GM12801 (cell line): Measurements from ENCODE around the gene NET1.

Source experiments
- TF ChIP-seq, protein P1 (sequence below): IDR thresholded peaks from one replicate; pipeline ENCODE4 v1.5.1; 2011; ENCODE audit warnings: control low read depth; ENCODE audit not compliant: insufficient read length; ENCODE audit errors: extremely low read depth

Gene NET1

DNA sequence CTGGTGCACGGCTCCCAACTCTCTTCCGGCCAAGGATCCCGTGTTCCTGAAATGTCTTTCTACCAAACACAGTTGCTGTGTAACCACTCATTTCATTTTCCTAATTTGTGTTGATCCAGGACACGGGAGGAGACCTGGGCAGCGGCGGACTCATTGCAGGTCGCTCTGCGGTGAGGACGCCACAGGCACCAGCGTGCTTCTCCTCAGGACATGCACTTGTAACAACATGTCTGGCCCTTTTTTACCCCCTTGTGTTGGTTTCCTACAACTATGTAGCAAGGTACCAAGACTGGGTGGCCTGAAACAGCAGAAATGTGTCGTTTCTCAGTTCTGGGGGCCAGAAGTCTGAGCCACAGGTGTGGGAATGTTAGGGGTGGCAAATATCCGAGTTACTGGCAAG, 68.8 kb downstream of the NET1 start:
- TF ChIP-seq, protein P1, sequence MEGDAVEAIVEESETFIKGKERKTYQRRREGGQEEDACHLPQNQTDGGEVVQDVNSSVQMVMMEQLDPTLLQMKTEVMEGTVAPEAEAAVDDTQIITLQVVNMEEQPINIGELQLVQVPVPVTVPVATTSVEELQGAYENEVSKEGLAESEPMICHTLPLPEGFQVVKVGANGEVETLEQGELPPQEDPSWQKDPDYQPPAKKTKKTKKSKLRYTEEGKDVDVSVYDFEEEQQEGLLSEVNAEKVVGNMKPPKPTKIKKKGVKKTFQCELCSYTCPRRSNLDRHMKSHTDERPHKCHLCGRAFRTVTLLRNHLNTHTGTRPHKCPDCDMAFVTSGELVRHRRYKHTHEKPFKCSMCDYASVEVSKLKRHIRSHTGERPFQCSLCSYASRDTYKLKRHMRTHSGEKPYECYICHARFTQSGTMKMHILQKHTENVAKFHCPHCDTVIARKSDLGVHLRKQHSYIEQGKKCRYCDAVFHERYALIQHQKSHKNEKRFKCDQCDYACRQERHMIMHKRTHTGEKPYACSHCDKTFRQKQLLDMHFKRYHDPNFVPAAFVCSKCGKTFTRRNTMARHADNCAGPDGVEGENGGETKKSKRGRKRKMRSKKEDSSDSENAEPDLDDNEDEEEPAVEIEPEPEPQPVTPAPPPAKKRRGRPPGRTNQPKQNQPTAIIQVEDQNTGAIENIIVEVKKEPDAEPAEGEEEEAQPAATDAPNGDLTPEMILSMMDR, result no peak

DNA sequence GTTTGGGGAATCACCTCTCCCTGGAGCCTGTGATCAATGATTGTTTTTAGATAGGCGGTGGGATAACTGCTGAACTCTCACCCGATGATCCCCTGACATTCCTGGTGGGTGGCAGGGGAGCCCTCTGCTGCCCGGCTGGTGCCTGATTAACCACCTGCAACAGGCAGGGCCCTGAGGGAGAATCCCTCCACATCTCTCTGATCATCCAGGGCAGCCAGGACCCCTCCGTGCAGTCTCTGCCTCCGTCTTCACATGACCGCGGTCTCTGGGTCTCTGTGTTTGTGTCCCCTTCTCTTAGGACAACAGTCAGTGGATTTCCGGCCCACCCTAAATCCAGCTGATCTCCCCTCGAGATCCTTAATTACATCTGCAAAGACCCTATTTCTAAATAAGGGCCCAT, 69.7 kb downstream of the NET1 start:
- TF ChIP-seq, protein P1, result no peak

DNA sequence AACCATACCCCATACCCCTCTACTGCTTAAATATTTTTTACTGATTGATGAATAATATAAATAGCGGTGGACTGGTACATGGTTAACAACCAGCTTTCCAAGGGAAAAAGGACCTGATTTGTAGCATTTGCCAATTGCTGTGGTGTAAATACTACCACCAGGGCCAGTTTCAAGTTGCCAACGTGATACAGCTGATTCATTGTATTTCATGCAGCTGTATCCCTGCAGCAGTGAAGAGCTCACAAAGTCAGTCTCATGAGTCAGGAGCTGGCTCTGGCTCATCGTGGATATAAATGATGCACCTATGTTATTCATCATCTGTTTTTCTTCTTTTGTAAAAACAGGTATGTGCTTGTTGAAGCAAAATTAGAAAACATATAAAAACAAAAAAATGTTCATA, 71.8 kb downstream of the NET1 start:
- TF ChIP-seq, protein P1, result no peak

DNA sequence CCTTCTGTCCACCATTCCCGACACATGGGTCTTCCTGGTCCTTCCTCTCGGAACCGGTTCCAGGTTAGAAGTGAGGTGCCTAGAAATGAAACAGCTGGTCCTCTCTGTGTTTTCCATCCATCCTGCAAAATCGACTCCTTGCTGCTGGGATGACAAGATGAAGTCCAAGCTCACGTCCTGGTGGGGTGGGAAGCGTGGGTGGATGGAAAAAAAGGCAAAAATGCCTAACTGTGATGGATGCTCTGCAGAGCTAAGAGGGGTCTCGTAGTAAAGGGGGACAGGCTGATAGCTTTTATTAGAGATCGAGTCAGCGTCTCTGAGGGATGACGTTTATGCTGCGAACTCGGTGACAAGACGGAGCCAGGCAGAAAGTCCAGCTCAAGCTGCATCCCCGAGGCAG, 72.9 kb downstream of the NET1 start:
- TF ChIP-seq, protein P1, result no peak

DNA sequence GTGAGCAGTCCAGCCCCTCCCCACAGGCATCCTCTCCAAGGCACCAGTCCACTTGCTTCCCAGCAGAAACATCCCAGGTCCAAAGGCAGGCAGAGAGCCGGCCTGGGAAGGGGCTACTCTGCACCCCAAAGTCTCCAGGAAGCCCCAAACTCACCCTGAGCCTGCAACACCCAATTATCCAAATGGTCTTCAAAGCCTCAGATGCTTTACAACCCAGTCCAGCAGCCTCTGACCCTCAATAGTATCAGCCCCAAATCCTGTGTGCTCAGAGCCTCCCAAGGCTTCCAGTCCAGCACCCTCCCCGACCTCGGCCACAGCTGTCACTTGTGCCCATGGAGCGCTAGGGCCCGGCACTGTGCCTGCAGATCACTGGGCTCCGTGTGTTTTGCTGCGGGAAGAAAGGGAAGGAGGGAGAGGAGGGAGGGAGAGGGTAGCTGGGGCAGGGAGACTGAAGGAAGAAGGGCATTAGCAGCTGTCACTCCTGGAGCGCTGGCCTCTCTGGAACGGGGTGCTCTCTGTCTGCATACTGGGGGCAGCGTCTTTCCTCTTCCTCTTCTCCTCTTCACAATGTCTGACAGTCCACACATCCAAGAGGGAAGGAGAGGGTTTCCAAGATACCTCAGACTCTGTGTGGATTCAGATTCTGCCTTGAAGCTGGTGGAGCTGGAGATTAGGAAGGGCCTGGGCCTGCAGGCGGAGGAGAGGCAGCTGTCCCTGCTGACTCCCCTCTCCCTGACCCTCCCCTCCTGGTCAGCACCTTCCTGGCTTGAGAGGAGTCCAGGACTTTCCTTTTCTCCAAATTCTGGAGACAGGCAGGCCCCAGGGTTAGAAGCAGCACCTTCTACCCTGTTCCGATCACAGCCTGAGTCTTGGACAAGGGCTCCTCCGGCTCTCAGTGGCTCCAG, 73.8 kb downstream of the NET1 start:
- TF ChIP-seq, protein P1, result no peak

DNA sequence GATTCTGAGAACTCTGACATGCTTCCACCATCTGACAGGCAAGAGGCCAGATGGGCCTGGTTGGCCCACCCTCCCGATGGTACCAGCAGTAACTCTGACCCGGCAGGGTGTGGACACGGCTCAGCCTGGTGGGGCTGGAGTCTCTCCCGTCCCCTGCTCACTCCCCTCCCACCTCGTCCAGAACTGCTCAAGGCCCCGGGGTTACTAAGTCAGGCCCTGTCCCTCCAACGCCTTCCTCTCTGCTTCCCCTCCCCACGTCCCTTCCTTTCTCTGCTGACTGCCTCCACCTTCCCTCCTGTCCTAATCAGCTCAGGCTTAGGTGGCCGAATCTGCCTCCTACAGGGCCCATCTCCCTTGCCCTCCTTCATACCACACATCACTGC, 74.5 kb downstream of the NET1 start:
- TF ChIP-seq, protein P1, result no peak

DNA sequence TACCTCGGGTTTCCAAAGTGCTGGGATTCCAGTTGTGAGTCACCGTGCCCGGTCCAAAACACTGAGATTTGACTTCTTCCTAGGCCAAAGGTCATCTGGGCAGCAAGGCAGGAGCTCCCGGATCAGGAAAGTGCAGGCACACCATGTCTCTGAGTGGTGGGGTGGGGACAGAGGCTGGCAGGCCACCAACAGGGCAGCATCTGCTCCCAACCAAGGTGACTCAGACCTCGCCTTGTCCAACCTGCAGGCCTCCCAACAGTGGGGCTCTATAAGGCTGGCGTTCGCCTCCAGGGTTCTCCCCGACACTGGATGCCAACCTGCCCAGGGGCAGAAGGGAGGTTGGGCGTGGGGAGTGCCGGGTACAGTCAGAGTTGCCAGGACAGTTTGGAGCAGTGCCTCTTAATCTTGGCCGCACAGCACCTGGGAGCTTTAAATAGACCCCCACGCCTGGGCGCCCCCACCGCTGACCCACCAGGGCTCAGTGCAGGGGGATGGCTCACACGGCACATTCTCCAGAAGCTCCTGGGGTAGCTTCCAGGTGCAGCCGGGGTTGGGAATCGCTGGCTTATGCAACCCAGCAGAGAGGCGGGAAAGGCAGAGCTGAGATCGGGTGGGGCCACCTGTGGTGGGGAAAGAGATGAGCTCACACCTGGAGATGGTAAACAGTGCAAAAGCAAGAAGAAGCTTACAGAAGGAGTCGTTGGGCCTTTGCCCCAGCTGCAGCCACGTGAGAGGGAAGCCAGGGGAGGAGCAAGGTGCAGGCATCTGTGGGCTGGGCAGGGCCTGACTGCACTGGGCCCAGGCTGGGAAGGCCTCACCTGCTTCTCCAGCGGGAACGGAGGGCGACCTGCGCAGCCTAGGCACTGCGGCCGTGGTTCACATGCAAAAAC, 76.2 kb downstream of the NET1 start:
- TF ChIP-seq, protein P1, result no peak
